Activated CD4-positive, alpha-beta T cell treated with anti-CD3 and anti-CD28 coated beads, Interleukin-2, amount 10 ng/mL, durations not matched to agents 7 days and 5 days (primary cell): ENCODE data around the gene ALDH1L1. TPM values are rescaled to one million over a fixed set of nuclear protein-coding genes. Genes with fewer than 3 reads are reported as not detected.
"Not testable (repeated sequence)": the region's sequence is repeated elsewhere in the genome, so short reads cannot be mapped to it uniquely, and the experiment has no call there.

ENCODE experiments used
- CTCF ChIA-PET: fragments of 350-600 bp; sonication (Branson Sonifier 250); formaldehyde crosslinking; loops from one replicate; lab custom pipeline; 2021; ENCODE audit warnings: antibody characterized with exemption; lab: Charles Lee
- POLR2A ChIA-PET: fragments of 350-600 bp; sonication (Branson Sonifier 250); formaldehyde crosslinking; loops from one replicate; lab custom pipeline; 2021; ENCODE audit warnings: antibody characterized with exemption; lab: Charles Lee
- DNase-seq: peaks from one replicate; pipeline ENCODE4 v3.0.0-alpha.2; 2020
- H3K27ac Mint-ChIP-seq: one replicate; pipeline ENCODE4 v1.8.0; 2021; ENCODE audit warnings: mild to moderate bottlenecking, moderate library complexity, mixed read lengths
- H3K27me3 Mint-ChIP-seq: one replicate; pipeline ENCODE4 v1.8.0; 2021; ENCODE audit warnings: mixed read lengths
- H3K36me3 Mint-ChIP-seq: one replicate; pipeline ENCODE4 v1.8.0; 2021; ENCODE audit warnings: low read depth, mixed read lengths
- H3K4me1 Mint-ChIP-seq: one replicate; pipeline ENCODE4 v1.8.0; 2021; ENCODE audit warnings: mixed read lengths
- H3K4me3 Mint-ChIP-seq: one replicate; pipeline ENCODE4 v1.8.0; 2021; ENCODE audit warnings: mild to moderate bottlenecking, moderate library complexity, mixed read lengths
- H3K9me3 Mint-ChIP-seq: one replicate; pipeline ENCODE4 v1.8.0; 2021; ENCODE audit warnings: mixed read lengths
- total RNA-seq, 2 experiments: library from RNA; stranded (reverse); gene quantifications; one replicate each; pipeline ENCODE4 v1.2.3, GENCODE V29; 2021

Gene ALDH1L1
- total RNA-seq, 2 experiments from 2014 or later, result not detected

- peak overlapping the region; percentile 38 for H3K4me3 Mint-ChIP-seq
Observed at GRCh38 chr3:126081618-126082361, 98.6 kb downstream of the ALDH1L1 start.

GRCh38 chr3:126080970-126081369 lies 99.4 kb downstream of the ALDH1L1 start:
- Mint-ChIP-seq H3K4me3 (peak overlapping the region; percentile 30), H3K27ac (no peak overlapping the region), H3K9me3 (no peaks in the 10 kb centered on the region), H3K36me3 (peaks cover 4% of the 10 kb centered on the region), H3K4me1 (peaks cover 24% of the 10 kb centered on the region), H3K27me3 (no peaks in the 10 kb centered on the region)
- CTCF ChIA-PET, result interaction anchor here (0.6 to 1.5 kb wide), 2 partner anchors 17 to 241 kb away, joined by 4 to 5 read pairs; no protein-coding TSS in a partner anchor
- POLR2A ChIA-PET, result no interaction called here
- DNase-seq, result no peak

More at GRCh38 chr3:126081618-126082361, 98.6 kb downstream of the ALDH1L1 start:
- no peaks in the 10 kb centered on the region for H3K9me3 Mint-ChIP-seq
- ChIA-PET POLR2A (no interaction called here), CTCF (interaction anchor here (1.5 kb wide), 1 partner anchor 18 kb away, joined by 5 read pairs; no protein-coding TSS in a partner anchor)
- H3K27me3 Mint-ChIP-seq, result no peaks in the 10 kb centered on the region
- peaks cover 25% of the 10 kb centered on the region for H3K4me1 Mint-ChIP-seq
- H3K36me3 Mint-ChIP-seq, result peaks cover 4% of the 10 kb centered on the region
- no peak overlapping the region for H3K27ac Mint-ChIP-seq
- DNase-seq, result no peak

GRCh38 chr3:126078866-126079265 lies 101.5 kb downstream of the ALDH1L1 start:
- peaks cover 4% of the 10 kb centered on the region for H3K36me3 Mint-ChIP-seq
- ChIA-PET POLR2A (interaction anchor here (0.7 kb wide), 1 partner anchor 9 kb away, joined by 4 read pairs; no protein-coding TSS in a partner anchor), CTCF (no interaction called here)
- H3K9me3 Mint-ChIP-seq, result no peaks in the 10 kb centered on the region
- no peaks in the 10 kb centered on the region for H3K27me3 Mint-ChIP-seq
- peaks cover 6% of the 10 kb centered on the region for H3K4me1 Mint-ChIP-seq
- H3K27ac Mint-ChIP-seq, result no peak overlapping the region
- no peak overlapping the region for H3K4me3 Mint-ChIP-seq
- no peak for DNase-seq

- ChIA-PET POLR2A (no interaction called here), CTCF (no interaction called here)
- Mint-ChIP-seq H3K36me3 (peaks cover 6% of the 10 kb centered on the region), H3K27me3 (no peaks in the 10 kb centered on the region), H3K9me3 (peaks cover 2% of the 10 kb centered on the region), H3K4me1 (peaks cover 2% of the 10 kb centered on the region), H3K27ac (no peak overlapping the region), H3K4me3 (no peak overlapping the region)
- no peak for DNase-seq
Observed at GRCh38 chr3:126077754-126078153, 102.6 kb downstream of the ALDH1L1 start.

GRCh38 chr3:126076140-126076539 lies 104.2 kb downstream of the ALDH1L1 start:
- POLR2A ChIA-PET, result no interaction called here
- Mint-ChIP-seq H3K9me3 (peaks cover 2% of the 10 kb centered on the region), H3K36me3 (peaks cover 8% of the 10 kb centered on the region), H3K27me3 (no peaks in the 10 kb centered on the region), H3K4me3 (no peak overlapping the region), H3K27ac (no peak overlapping the region), H3K4me1 (peaks cover 1% of the 10 kb centered on the region)
- CTCF ChIA-PET, result no interaction called here
- DNase-seq, result no peak

GRCh38 chr3:126070146-126070545 lies 110.2 kb downstream of the ALDH1L1 start:
- Mint-ChIP-seq H3K27ac (no peak overlapping the region), H3K4me1 (no peaks in the 10 kb centered on the region), H3K4me3 (no peak overlapping the region), H3K27me3 (no peaks in the 10 kb centered on the region), H3K9me3 (peaks cover 2% of the 10 kb centered on the region), H3K36me3 (peaks cover 4% of the 10 kb centered on the region)
- POLR2A ChIA-PET, result no interaction called here
- CTCF ChIA-PET, result interaction anchor here (0.6 to 1.2 kb wide), 2 partner anchors 14 to 129 kb away, joined by 3 to 4 read pairs; partner anchors contain the start of gene SLC41A3
- DNase-seq, result no peak

- ChIA-PET POLR2A (no interaction called here), CTCF (interaction anchor here (0.6 kb wide), 1 partner anchor 16 kb away, joined by 3 read pairs; no protein-coding TSS in a partner anchor)
- H3K4me3 Mint-ChIP-seq, result no peak overlapping the region
- H3K4me1 Mint-ChIP-seq, result peaks cover 12% of the 10 kb centered on the region
- DNase-seq, result no peak
- H3K27ac Mint-ChIP-seq, result no peak overlapping the region
- no peaks in the 10 kb centered on the region for H3K27me3 Mint-ChIP-seq
- H3K9me3 Mint-ChIP-seq, result peaks cover 2% of the 10 kb centered on the region
- H3K36me3 Mint-ChIP-seq, result peaks cover 4% of the 10 kb centered on the region
Observed at GRCh38 chr3:126067959-126068358, 112.4 kb downstream of the ALDH1L1 start.

GRCh38 chr3:126066676-126067075 lies 113.7 kb downstream of the ALDH1L1 start:
- H3K4me3 Mint-ChIP-seq, DNase-seq, H3K9me3 Mint-ChIP-seq, H3K36me3 Mint-ChIP-seq, CTCF ChIA-PET, H3K27me3 Mint-ChIP-seq, H3K27ac Mint-ChIP-seq, POLR2A ChIA-PET: not testable (repeated sequence)
- peaks cover 12% of the 10 kb centered on the region for H3K4me1 Mint-ChIP-seq

GRCh38 chr3:126065876-126066275 lies 114.5 kb downstream of the ALDH1L1 start:
- no peaks in the 10 kb centered on the region for H3K27me3 Mint-ChIP-seq
- H3K9me3 Mint-ChIP-seq, result no peaks in the 10 kb centered on the region
- DNase-seq, result no peak
- H3K36me3 Mint-ChIP-seq, result no peaks in the 10 kb centered on the region
- no peak overlapping the region for H3K4me3 Mint-ChIP-seq
- H3K27ac Mint-ChIP-seq, result no peak overlapping the region
- POLR2A ChIA-PET, result no interaction called here
- peaks cover 12% of the 10 kb centered on the region for H3K4me1 Mint-ChIP-seq
- CTCF ChIA-PET, result no interaction called here

- POLR2A ChIA-PET, result no interaction called here
Observed at GRCh38 chr3:126064627-126065258, 115.6 kb downstream of the ALDH1L1 start.

GRCh38 chr3:126063358-126063965 lies 116.9 kb downstream of the ALDH1L1 start:
- no peak overlapping the region for H3K4me3 Mint-ChIP-seq
- no peaks in the 10 kb centered on the region for H3K27me3 Mint-ChIP-seq
- no peaks in the 10 kb centered on the region for H3K9me3 Mint-ChIP-seq
- CTCF ChIA-PET, result interaction anchor here (1.9 kb wide), 1 partner anchor 18 kb away, joined by 5 read pairs; no protein-coding TSS in a partner anchor
- no peak for DNase-seq
- H3K27ac Mint-ChIP-seq, result peak overlapping the region; percentile 71
- no peaks in the 10 kb centered on the region for H3K36me3 Mint-ChIP-seq
- H3K4me1 Mint-ChIP-seq, result peaks cover 12% of the 10 kb centered on the region
- POLR2A ChIA-PET, result no interaction called here

More at GRCh38 chr3:126064627-126065258, 115.6 kb downstream of the ALDH1L1 start:
- H3K4me1 Mint-ChIP-seq, result peaks cover 12% of the 10 kb centered on the region
- no peaks in the 10 kb centered on the region for H3K36me3 Mint-ChIP-seq
- CTCF ChIA-PET, result interaction anchor here (1.9 kb wide), 1 partner anchor 17 kb away, joined by 5 read pairs; no protein-coding TSS in a partner anchor
- H3K4me3 Mint-ChIP-seq, result no peak overlapping the region
- peak overlapping the region; percentile 36 for H3K27ac Mint-ChIP-seq
- H3K9me3 Mint-ChIP-seq, result no peaks in the 10 kb centered on the region
- no peaks in the 10 kb centered on the region for H3K27me3 Mint-ChIP-seq
- DNase-seq, result no peak

GRCh38 chr3:126061301-126062032 lies 118.9 kb downstream of the ALDH1L1 start:
- ChIA-PET CTCF (no interaction called here), POLR2A (no interaction called here)
- Mint-ChIP-seq H3K4me1 (peaks cover 12% of the 10 kb centered on the region), H3K27me3 (no peaks in the 10 kb centered on the region), H3K9me3 (no peaks in the 10 kb centered on the region), H3K4me3 (no peak overlapping the region), H3K27ac (no peak overlapping the region), H3K36me3 (no peaks in the 10 kb centered on the region)
- no peak for DNase-seq
